ENCODE measurements around the gene RAB11FIP2. TPM values are rescaled to one million over a fixed set of nuclear protein-coding genes. Genes with fewer than 3 reads are reported as not detected.

The RAB11FIP2 gene
- polyA plus RNA-seq, 1 of the 3 experiments (the other 2 are of a cell fraction): 3.0 TPM

GRCh38 chr10:117955176-117955575 is 91.6 kb downstream of the RAB11FIP2 start:
- POLR2A ChIA-PET: no interaction called here
- no peaks in the 10 kb centered on the region for H3K4me1 ChIP-seq (ENCODE audit: control insufficient read depth in 1 of 2, insufficient read depth in 2 of 2, low read depth in 1 of 2, low read length in 1 of 2)
- H3K4me2 ChIP-seq: no peak overlapping the region
- H3K9me3 ChIP-seq: no peaks in the 10 kb centered on the region
- H3K4me3 ChIP-seq (ENCODE audit: low read depth in 2 of 2, low read length in 1 of 2): no peak overlapping the region
- 50% methylated on average over 1 of the region's 1 CpG for WGBS (ENCODE audit: low lambda C conversion rate)
- DNase-seq: no peak
- CTCF ChIA-PET: no interaction called here
- no peaks in the 10 kb centered on the region for H4K20me1 ChIP-seq (ENCODE audit: insufficient read depth)
- H3K27ac ChIP-seq (ENCODE audit: low read depth in 2 of 2, low read length in 1 of 2): no peak overlapping the region
- H3K36me3 ChIP-seq (replicated peaks in 1 of 2; ENCODE audit: control insufficient read depth in 1 of 2, insufficient read depth in 2 of 2, low read length in 1 of 2): no peaks in the 10 kb centered on the region
- H2AFZ ChIP-seq (ENCODE audit: low read depth): no peak overlapping the region
- H3K9me2 ChIP-seq: no peaks in the 10 kb centered on the region
- H3F3A ChIP-seq (replicated peaks; ENCODE audit: insufficient read depth): no peaks in the 10 kb centered on the region
- H3K9ac ChIP-seq: no peak overlapping the region
- no peaks in the 10 kb centered on the region for H3K27me3 ChIP-seq (ENCODE audit: insufficient read depth)
- H3K79me2 ChIP-seq (ENCODE audit: insufficient read depth): no peaks in the 10 kb centered on the region
- TF ChIP-seq TAF1 (IDR thresholded peaks at IDR 0.05; ENCODE audit: borderline replicate concordance, low read depth, low read length): no peak
- no peak for TF ChIP-seq POLR2AphosphoS5 (IDR thresholded peaks at IDR 0.05; ENCODE audit: low read depth, low read length)
- no peak for TF ChIP-seq GABPA (IDR thresholded peaks at IDR 0.05; ENCODE audit: low read depth)
- TF ChIP-seq EP300 (IDR thresholded peaks at IDR 0.05; ENCODE audit: borderline replicate concordance in 1 of 2, low read depth in 1 of 2, low read length in 1 of 2): no peak
- TF ChIP-seq CTCF (IDR thresholded peaks at IDR 0.05): no peak
- TF ChIP-seq YY1 (IDR thresholded peaks at IDR 0.05; ENCODE audit: low read depth): no peak
- no peak for TF ChIP-seq ZBTB33 (IDR thresholded peaks at IDR 0.05; ENCODE audit: borderline replicate concordance, low read depth)
- no peak for TF ChIP-seq SIN3A (IDR thresholded peaks at IDR 0.05; ENCODE audit: borderline replicate concordance, low read depth, low read length)
- no peak for TF ChIP-seq JUND (IDR thresholded peaks at IDR 0.05)
- no peak for TF ChIP-seq ELF1 (IDR thresholded peaks at IDR 0.05)
- TF ChIP-seq RXRA (IDR thresholded peaks at IDR 0.05; ENCODE audit: borderline replicate concordance, low read depth): no peak
- TF ChIP-seq MXI1 (IDR thresholded peaks at IDR 0.05; ENCODE audit: low read depth, low read length): no peak
- no peak for TF ChIP-seq SMC3 (IDR thresholded peaks at IDR 0.05; ENCODE audit: low read depth, low read length)
- TF ChIP-seq FOXJ3 (CRISPR knock-in tag; IDR thresholded peaks at IDR 0.05): no peak
- TF ChIP-seq RFX5 (IDR thresholded peaks at IDR 0.05; ENCODE audit: low read length): no peak
- TF ChIP-seq MAX (IDR thresholded peaks at IDR 0.05; ENCODE audit: low read depth): no peak
- TF ChIP-seq GATA2 (CRISPR knock-in tag; IDR thresholded peaks at IDR 0.05): no peak
